ENCODE measurements around the gene ZNF789.
"Not testable (repeated sequence)": the region's sequence is repeated elsewhere in the genome, so short reads cannot be mapped to it uniquely, and the experiment has no call there.

The ZNF789 gene

DNA sequence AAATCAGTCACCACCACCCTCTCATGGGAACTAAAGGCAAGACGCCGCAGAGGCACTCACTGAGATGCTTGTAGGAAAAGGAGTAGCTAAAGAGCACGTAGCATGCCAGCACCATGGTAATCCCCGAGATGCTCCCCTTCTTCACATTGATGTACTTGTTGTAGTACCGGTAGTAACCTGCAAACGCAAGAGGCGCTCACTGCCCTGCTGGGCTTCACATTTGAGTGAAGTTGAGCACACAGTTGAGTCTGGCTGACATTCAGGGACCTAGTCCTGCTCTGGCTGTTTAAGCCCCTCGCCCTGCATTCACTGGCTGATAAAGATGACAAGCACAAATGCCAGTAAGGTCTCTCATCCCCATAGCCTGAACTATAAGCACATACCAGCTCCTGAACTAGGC is 13.6 kb upstream of the ZNF789 start:
- DNase-seq: no peak

DNA sequence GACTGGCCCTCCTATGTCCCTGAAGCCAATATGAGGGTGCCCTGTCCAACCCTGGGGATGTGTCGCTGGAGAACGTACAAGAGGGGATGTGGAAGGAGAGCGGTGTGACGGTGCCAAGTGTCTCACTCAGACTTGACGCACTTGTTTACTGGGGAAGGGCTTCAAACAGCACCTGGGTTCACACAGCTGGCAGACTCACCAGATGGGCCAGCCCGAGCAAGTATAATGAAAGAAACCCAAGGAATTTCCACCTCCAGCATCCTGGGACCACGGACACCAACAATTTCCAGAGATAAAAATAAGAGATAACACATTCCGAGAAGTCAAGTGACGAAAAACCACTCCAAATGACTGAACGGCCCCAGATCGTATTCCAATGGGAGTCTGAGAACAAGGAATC is 12.0 kb upstream of the ZNF789 start:
- DNase-seq: no peak

DNA sequence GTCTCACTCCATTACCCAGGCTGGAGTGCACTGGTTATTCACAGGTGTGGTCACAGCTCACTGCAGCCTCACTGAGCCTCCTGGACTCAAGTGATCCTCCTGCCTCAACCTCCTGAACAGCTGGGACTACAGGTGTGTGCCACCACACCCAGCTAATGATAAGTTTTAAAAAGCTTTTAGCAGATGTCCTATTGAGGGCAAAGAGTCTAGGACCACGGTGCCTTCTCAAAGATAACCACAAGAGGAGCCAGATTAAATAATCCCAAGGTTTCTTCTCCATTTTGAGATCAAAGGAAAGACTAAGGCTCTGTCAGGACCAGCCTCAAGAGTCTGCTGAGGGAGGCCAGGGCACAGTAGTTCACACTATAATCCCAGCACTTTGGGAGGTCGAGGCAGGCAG is 11.5 kb upstream of the ZNF789 start:
- no peak for DNase-seq

DNA sequence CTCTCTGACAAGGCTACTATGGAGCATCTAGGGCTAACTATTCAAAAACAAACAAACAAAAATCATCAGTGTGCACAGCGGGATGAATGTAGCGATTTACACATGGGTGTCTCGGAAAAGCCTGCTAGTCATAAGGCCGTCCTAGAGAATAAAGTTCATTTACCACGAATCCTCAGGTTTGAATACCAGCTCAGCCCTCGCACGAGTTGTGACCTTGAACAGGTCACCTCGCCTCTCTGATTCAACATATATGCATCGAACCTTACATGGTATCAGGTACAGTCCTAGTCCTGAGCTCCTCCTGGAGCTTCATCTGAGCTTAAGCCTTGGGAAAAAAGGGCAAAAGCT is 7.3 kb upstream of the ZNF789 start:
- DNase-seq: no peak

DNA sequence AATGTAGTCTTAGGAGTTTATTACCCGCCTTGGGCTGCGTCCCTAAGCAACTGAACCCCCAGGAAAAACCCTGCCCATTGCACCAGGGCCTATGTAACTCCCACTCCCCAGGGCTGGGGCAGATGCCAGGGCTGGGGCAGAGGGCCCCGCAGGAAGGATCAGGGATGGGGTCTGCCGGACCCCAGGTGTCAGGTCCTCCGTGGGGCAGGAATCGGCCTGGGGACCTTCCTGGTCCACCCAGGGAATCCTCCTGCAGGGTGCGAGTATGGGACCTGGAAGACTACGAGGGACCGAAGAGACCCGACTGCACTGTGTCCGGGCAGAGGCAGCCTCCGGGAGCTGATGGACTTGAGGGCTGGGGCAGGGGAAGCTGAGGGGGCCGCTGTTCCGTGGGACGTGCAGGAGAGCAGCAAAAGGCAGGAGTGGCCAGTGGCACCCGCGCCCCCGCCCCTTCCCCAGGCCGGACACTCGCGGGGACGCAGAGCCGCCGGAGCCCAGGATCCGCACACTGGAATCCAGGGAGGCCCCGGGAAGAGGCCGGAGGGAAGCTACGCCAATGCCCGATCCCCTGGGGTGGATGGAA is 4.3 kb upstream of the ZNF789 start:
- DNase-seq: no peak

DNA sequence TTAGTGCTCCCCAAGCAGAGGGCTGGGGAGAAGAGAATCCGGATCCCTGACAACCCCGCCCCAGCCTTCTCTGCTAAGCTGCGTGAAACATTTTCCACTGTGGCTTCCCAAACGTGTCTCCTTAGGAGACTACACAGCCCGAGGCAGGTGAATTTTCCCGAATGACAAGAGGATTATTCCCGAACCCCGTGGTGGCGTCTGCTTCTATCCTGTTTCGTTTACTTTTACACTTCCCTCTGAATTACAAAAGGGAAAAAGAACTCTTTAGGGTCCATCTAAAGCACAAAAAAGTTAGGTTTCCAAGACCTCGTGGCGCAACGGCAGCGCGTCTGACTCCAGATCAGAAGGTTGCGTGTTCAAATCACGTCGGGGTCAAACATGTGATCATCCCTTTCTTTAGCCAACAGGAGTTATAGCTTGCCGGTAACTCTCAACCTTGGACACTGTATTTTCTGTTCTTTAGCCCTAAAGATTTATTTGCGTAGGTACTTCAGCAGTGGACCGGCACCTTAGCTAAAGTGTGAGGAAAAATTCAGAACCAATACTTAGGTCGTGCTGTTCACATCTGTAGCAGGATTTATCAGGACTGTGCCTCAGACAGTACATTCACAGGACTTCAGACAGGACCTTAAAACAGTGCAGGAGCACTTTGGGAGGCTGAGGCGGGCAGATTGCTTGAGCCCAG is 3.2 kb upstream of the ZNF789 start:
- DNase-seq: no peak

DNA sequence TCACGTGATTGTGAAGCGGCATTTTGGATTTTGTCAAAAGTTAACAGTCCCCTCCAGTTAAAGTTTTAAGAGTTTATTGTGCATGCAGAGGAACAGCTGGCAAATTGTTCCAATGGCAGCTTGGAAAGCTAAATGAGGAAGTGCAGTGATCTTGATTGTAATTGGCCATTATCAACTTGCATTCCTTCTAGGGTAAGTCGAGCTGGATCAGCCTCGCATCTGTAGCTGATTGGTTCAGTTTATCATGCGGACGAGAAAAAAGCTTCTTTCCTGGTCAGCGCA is 566 bp downstream of the ZNF789 start:
- DNase-seq: no peak

DNA sequence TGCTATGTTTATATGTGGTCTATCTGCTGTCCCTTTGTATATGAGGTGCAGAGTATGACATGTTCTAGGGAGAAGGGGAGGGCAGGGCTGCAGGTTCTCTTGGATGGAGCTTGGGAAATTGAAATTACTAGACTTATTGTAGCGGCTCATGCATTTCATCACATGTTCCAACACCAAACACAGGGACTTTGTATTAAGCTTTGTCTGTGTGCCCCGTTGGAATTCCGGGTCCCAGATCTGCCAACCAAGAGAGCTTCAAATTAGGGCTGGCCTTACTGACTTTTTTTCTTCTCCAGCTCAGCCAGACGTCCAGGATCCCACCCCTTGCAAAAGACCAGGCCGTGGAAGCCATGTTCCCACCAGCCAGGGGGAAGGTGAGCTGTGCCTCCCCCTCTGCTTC is 3.4 kb downstream of the ZNF789 start:
- no peak for DNase-seq

DNA sequence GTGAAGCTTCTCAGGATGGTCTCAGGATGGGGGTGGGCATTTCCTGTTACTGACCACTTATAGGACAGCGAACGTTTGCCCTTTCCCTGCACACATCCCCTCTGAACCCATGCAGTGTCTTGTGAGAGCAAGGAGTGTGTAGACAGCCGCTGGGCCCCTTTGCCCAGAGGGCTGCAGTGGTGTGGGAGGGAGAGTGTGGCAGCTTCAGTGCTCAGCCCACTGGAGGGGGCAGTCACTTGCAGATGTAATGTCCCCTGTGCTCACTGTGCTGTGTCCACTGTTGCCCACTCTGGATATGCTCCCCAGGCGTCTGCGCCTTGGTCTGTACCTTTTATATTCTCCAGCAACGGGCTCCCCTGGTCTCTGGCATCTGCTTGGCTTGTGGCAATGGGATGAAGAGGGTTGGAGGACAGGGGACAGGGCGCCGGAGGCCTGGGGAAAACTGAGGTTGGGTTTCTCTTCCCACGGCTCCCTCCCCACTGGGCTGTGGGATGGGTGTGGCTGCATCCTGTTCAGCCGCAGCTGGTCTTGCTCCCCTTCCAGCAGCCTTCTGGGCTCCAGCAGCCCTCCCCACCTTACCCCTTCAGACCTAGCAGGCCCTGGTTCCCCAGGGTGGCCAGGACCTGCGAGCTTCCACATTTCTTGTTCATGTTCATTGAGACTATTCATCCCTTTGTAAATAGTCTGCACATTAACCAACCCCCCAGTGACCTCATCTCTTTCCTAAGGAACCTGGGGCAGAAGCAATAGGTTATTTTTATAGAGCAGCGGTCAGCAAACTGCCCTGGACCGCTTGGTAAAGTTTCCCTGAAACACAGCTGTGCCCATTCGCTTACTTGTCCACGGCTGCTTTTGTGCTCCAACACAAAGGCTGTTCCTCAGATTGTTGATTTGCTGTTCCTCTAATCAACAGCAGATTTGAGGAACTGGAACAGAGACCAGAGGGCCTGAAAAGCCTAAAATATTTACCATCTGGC is 6.1 kb downstream of the ZNF789 start:
- no peak for DNase-seq

DNA sequence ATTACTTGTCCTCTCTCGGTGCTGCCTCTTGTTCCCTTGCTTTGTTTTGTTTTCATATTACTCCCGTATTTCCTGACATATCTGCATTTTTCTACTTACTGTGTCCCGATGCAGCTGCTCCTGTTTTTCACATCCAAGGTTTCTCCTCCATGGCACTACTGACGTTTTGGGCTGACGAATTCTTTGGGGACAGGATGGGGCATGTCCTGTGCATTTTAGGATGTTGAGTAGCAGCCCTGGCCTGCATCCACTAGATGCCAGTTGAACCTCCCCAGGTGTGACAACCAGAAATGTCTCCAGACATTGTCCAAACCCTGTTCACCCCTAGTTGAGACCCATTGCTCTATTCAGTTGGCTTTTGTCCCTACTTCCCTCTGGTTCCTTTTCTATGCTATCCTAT is 12.4 kb downstream of the ZNF789 start:
- no peak for DNase-seq

DNA sequence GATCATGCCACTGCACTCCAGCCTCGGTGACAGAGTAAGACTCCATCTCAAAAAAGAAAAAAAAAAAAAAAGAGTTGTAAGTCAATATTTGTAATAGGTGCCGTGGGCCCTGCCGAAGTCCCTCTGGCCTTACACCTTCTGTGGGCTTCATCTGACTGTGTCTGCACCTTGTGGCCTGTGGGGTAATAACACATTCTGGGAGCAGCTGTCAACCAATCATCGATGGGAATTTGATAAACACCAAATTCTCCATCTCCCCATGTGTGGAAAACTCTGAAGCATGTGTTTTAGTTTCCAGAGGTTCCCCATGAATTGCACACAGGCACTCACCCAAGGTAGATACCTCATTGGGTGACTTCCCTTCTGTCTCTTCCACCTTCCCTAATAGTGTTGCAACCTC is 16.5 kb downstream of the ZNF789 start:
- DNase-seq: no peak

DNA sequence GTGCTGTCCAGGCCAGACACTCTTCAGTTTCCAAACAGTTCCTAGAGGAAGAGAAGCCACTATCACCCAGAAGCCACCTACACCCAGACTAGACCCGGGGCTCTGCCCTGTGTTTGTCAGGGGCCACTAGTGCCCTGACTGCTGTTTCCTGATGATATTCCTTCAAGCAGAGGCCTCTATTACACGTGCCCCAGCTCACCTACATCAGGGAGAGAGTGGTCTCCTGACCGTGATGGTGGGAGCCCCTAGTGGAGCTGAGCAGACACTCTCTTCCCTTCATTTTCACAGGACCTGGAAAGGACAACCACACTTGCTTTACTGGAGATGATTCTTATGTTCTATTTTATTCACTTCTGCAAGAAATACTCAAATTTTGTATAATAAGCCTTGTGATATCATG is 18.2 kb downstream of the ZNF789 start:
- DNase-seq: no peak

DNA sequence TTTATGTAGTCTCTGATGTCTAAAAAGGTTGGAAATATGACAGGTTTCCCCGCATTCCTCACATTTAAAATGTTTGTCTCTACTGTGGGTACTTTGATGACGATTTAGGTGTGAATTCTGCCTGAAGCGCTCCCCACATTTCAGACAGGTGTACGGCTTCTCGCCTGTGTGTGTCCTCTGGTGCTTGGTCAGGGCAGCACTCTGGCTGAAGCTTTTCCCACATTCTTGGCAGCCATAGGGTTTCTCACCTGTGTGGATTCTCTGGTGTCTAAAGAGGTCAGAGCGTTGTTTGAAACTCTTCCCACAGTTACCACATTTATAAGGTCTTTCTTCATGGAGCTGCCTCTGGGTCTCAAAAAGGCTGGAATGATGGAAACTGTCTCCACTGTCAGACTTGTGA is 21.1 kb downstream of the ZNF789 start:
- no peak for DNase-seq

DNA sequence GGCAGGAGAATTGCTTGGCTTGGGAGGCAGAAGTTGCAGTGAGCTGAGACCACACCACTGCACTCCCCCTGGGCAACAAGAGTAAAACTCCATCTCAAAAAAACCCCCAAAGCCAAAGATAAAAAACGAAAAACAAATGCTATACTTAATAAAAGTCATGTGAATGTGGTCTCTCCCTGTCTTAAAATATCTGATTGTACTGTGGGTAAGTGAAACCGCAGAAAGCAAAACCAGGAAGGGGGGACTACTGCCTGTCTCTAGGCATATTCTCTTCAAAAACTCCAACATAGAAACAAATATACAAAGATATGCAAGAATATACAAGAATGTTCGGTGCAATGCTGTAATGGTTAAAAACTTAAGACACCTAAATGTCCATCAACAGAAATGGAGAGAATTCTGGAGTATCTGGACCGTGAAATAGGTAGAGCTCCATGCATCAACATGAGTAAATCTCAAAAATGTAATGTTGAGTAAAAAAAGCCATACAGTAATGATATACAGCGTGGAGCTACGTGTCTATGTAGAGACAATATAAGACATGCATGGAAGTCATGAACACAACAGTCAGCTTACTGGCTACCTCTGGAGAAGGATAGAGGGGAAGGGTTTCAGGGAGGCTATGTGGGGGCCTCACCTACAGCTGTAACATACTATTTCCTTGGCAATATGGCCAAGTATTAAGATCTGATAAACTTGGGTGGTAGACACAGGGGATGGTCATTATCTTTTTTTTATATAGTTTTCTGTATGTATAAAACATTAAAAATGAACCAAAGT is 25.3 kb downstream of the ZNF789 start:
- no peak for DNase-seq

DNA sequence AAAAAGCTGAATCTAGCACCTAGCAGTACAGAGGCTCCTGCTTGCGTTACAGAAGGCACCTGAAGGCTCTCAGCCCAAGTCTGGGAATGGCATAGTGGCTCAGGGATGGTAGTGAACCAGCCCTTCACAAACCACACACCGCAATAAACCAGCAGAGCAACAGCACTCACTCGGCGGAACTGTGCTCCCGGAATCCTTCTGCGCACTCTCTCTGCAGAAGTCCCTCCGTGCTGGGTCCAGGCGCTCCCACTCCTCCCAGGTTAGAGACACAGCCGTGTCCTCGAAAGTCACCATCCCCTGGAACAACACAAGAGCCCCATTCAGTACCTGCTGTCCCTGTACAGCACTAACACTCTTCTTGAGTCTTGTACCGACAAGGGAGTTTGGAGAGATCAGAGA is 25.9 kb downstream of the ZNF789 start:
- no peak for DNase-seq

DNA sequence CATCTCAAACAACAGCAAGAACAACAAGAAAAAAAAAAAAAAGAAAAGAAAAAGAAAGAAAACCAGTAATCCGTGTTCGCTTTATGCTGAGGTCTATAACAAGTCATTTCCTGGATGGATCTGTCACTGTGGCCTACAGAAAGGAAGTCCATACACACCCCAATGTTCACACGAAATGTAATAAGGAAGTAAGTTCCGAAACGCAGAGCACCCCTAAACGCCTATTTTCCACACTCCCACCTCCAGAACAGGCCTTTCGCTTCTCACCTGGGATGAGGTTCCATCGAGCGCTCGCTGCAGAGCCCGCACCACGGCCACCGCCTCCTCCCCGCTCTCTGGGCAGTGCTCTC is 26.7 kb downstream of the ZNF789 start:
- peak; percentile 9 for DNase-seq

DNA sequence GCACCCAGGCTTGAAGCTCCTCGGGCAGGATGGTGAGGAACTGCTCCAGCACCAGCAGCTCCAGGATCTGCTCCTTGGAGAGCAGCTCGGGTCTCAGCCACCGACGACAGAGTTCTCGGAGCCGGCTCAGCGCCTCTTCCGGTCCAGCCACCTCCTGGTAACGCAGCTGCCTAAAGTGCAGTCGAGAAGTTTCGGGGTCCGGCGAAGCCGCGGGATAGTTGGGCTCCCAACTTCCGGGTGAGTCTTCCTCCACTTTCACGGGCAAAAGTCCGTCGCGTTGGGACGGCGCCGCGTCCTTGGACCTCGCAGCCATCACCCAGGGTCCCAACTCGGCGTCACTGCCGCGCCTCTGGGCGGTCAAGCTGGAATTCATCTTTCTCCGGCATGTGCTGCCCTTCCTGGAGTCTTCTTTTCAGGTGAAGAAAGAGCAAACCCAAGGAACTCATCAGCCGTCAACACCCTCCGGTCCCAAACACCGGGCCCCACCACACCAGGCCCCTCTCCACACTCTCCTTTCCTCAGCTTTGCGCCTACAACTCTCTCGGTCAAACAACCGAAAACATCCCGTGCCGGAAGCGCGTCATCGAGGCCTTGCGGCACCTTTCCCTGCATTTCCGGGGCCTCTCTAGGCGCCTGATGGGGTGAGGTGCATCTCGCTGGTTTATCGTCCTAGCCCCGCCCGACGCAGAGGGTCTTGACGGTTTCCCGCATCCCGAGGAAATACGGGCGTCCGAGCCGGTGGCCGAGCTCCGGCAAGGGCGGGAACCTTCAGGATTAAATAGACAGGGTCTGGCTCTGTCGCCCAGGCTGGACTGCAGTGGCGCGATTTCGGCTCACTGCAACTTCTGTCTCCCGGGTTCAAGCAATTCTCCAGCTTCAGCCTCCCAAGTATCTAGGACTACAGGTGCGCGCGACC is 27.3 kb downstream of the ZNF789 start, which contains the start of gene ZNF394:
ZNF394 (minus strand) TSS at position 561 of the 916 bp plus-strand sequence; CDS start at position 373, 188 bp downstream.
- DNase-seq: peak; percentile 89

DNA sequence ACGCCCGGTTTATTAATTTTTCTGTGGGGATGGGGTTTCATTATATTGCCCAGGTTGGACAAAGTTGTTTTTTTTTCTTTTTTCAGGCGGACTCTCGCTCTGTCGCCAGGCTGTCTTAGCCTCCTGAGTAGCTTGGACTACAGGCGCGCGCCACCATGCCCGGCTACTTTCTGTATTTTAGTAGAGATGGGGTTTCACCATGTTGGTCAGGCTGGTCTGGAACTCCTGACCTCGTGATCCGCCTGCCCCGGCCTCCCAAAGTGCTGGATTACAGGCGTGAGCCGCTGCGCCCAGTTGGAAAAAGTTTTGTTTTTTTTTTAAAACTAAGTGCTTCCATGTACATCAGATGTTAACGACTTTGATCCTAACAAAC is 27.9 kb downstream of the ZNF789 start:
- no peak for DNase-seq

DNA sequence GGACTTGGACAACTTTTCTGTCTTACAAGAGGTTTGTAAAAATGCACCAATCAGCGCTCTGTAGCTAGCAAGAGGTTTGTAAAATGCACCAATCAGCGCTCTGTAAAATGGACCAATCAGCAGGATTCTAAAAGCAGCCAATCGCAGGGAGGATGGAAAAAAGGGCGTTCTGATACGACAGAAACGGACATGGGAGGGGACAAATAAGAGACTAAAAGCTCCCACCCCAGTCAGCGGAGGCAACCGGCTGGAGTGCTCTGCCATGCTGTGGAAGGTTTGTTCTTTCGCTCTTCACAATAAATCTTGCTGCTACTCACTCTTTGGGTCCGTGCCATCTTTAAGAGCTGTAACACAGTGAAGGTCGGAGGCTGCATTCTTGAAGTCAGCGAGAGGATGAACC is 28.5 kb downstream of the ZNF789 start:
- DNase-seq: not testable (repeated sequence)

DNA sequence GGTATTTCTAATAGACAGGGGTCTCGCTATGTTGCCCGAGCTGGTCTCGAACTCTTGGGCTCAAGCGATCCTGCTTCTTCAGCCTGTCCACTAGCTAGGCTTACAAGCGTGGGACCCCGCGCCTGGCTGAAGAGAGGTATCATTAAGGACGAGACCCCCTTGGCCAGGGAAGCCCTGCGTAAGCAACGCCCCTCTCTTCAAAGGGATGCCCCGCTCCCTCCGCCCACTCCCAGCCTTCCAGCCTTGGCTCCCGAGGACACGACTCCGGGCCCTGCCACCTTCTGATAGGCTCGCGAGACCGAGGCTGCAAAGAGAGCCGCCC is 31.6 kb downstream of the ZNF789 start:
- no peak for DNase-seq

DNA sequence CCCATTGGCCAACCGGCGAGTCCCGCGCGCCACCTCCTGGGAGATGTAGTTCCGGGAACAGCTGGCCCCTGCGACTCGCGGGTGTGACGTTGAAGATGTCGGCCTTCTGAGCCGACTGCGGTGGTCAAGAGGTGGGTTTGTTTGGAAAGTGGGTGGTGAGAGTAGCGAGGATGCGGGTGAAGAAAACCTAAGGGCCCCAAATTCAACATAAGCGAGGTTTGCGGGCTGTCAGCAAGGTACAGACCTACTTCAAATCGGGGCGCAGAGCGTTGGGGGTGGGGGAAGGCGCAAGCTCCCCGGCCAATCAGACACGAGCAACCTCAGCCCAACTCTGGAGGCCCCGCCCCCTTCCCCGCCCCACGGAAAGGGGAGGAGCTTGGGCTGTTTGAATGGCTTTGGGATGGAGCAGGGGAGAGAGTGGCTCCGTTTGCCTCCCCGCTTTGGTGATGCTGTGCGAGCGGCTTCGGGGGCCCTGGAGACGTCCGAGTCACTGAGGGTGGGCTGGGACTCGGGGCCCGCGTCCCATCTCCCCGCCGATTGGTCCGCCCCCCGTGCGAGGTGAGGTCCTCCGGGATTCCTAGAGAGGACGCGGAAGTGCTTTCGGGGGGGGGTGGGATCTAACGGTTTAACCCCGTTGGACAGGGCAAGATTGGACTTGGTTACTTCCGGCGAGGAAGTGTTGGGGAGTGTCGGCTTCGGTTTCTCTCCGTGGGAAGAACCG is 32.1 kb downstream of the ZNF789 start, which contains the start of gene ZKSCAN5:
ZKSCAN5 (plus strand) TSS at position 60 of the 721 bp plus-strand sequence. CDS start 1,383 bp downstream, outside the sequence.
- DNase-seq: peak; percentile 97

DNA sequence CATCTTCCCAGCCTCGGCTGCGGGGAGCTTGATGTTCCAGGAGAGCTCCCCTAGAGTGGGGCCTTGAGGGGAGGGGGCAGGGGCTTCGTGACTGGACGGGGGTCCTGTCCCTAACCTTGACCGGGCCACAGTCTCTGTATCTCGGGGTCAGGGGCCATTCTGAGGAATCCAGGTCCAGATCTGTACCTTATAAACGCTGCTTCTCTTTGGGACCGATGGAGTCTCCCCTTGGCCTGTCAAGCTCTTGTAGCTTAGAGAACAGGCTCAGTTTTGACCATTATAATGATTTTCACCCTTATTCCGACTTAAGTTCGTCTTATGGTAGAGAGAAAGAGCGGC is 32.6 kb downstream of the ZNF789 start:
- no peak for DNase-seq

All from effector CD4-positive, alpha-beta T cell (primary cell).